GM12865 (cell line): ENCODE measurements around the gene MPI.

Source experiments
- DNase-seq: peaks from one replicate; pipeline ENCODE4 v3.0.0; 2010; ENCODE audit warnings: low read depth
- H3K4me3 ChIP-seq: 2 replicates; pipeline ENCODE4 v1.5.1; 2011; ENCODE audit warnings: mild to moderate bottlenecking, low read depth, low read length, control low read depth
- CTCF ChIP-seq: IDR thresholded peaks from 2 replicates; pipeline ENCODE4 v1.5.1; 2011; ENCODE audit warnings: low read length, control low read depth, low read depth, inconsistent platforms; ENCODE audit not compliant: insufficient read depth; ENCODE audit errors: missing control alignments

Gene MPI

GRCh38 chr15:74863239-74864056, 26.4 kb upstream of the MPI start:
- no peak for TF ChIP-seq CTCF
- no peak for DNase-seq
- H3K4me3 ChIP-seq, result no peak overlapping the region

GRCh38 chr15:74864296-74864695, 25.5 kb upstream of the MPI start:
- DNase-seq, result no peak
- no peak overlapping the region for H3K4me3 ChIP-seq

GRCh38 chr15:74865316-74865715, 24.5 kb upstream of the MPI start:
- no peak overlapping the region for H3K4me3 ChIP-seq
- TF ChIP-seq CTCF, result no peak

More at GRCh38 chr15:74864296-74864695, 25.5 kb upstream of the MPI start:
- TF ChIP-seq CTCF, result no peak

GRCh38 chr15:74866090-74866489, 23.8 kb upstream of the MPI start:
- H3K4me3 ChIP-seq, result no peak overlapping the region
- no peak for DNase-seq
- no peak for TF ChIP-seq CTCF

More at GRCh38 chr15:74865316-74865715, 24.5 kb upstream of the MPI start:
- DNase-seq, result no peak

- H3K4me3 ChIP-seq, result no peak overlapping the region
- TF ChIP-seq CTCF, result no peak
- no peak for DNase-seq
Observed at GRCh38 chr15:74867466-74868038, 22.3 kb upstream of the MPI start.

GRCh38 chr15:74868059-74868458, 21.8 kb upstream of the MPI start:
- no peak for DNase-seq
- no peak overlapping the region for H3K4me3 ChIP-seq
- no peak for TF ChIP-seq CTCF
